Cardiac septum (tissue), 1 donor: Measurements from ENCODE around the gene ADM2. TPM values are rescaled to one million over a fixed set of nuclear protein-coding genes. Genes with fewer than 3 reads are reported as not detected.

ENCODE experiments used
- DNase-seq: peaks from one replicate; pipeline ENCODE4 v3.0.0-alpha.2; 2020; ENCODE audit warnings: low spot score
- intact Hi-C: fragments of 100-400 bp; cut with DNase I; formaldehyde crosslinking; loops from one replicate; pipeline ENCODE4 v1.14.0; 2022
- total RNA-seq: library from RNA; stranded (reverse); fragmentation: NEBNext Ultra II Directional; extraction: Animal tissue kit (Norgen Biotek cat#: 25700); gene quantifications from one replicate; pipeline ENCODE4 v1.2.1, GENCODE V29; 2021
- donor health status: DM: no; HTN: no; CAD: no.

ADM2 gene
- total RNA-seq, 1 donor from 2014 or later: 0.13 TPM

DNA sequence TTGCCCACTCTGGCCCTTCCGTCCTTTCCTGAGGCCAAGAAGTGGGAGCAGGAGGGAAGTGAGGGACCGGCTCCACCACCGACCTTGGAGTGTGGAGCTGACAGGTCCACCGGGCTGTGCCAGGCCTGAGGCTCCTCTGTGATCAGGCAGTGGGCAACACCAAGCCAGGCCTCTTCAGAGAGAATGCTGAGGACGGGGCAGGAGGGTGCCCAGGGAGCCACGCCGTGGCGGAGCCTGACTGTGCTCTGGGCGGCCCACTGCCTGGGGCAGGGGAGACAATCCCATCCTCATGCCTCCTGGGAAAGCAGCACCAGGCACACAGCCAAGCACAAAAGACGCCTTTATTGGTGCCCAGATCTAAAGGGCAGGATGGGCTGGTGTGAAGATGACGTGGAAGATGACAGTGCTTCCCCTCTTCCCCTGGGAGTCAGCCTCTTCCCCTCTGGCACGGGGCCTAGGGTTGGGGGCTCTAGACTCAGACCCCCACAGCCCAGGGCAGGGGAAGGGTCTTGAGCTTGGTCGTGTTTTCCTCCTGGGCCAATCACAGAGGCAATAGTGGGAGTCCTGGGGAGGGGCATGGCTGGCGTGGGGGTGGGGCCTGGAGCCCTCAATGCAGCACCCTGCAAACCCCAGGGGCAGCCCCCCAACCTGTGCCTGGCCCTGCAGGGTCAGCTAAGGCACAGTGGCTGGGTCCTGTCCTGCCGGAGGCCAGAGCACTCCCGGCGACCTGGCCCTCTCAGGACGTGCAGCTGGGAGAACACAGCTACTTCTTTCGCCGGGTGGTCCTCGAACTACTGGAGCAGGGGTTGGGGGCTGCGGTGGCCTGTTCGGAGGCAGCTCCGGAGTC, 21.5 kb downstream of the ADM2 start:
- intact Hi-C loops: loop anchor here (10.0 kb wide), 1 partner anchor 258 kb away; the partner anchor contains the start of gene TUBGCP6
- no peak for DNase-seq

DNA sequence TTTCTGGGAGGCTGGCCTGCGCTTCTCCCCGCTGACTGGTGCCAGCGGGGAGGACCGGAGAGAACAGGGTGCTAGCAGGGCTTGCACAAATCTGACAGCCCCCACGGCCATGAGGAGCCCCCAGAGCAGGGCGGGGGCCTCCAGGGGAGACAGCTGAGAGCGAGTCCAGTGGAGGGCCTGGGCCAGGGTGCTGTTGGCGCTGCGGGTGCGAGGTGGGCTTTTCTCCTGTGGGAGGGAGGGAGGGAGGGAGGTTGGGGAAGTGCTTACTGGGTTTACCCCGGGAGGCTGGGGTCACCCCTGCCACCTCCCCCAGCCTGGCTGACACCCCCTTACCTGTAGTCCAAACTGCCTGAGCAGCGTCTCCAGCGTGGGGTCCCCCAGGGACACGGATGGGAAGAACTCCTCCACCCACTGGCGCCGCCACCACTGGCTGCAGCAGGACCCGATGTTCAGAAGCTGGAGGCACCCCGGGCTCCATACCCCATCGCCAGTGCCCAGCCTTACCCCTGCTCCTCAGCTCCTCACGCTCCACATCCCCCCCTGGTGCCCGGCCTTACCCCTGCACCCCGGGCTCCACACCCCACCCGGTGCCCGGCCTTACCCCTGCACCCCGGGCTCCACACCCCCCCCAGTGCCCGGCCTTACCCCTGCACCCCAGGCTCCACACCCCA, 22.3 kb downstream of the ADM2 start:
- no peak for DNase-seq
- intact Hi-C loops: loop anchor here (10.0 kb wide), 1 partner anchor 259 kb away; the partner anchor contains the start of gene TUBGCP6

DNA sequence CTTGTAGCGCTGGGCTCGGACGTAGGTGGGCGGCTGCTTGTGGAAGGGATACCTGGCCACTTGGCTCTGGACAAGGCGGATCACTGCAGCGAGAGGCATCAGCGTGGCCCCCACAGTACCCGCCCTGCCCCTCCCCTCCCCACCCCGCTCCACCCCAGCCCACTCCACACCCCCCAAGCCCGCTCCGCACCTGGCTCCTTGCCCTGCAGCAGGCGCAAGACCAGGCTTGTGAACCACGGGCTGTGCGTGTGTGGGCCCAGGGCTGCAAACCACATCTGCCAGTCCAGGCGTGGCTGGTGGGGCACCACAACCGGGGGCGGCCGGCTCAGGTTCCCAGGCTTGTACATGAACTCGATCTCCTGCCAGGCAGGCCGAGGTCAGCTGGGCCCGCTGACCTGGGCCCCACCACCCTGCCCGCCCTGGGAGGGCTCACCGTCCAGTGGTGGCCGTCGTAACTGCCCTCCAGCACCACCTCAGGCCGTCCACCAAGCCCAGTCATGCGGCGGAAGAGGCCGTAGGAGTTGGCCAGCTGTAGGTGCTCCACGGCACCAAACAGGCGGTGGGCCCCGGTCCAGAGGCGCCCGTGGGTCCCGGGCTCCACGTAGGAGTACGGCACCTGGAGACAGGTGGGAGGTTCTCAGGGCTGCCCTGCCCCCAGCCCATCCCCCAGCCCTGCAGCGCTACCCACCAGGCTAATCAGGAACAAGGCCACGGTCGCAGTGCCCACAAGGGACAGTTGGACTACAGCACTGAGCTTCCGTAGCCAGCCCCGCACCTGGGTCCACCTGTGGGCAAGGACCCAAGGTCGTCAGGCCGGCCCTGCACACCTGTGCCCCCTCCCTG, 23.2 kb downstream of the ADM2 start:
- intact Hi-C loops: loop anchor here (10.0 kb wide), 1 partner anchor 260 kb away; the partner anchor contains the start of gene TUBGCP6

DNA sequence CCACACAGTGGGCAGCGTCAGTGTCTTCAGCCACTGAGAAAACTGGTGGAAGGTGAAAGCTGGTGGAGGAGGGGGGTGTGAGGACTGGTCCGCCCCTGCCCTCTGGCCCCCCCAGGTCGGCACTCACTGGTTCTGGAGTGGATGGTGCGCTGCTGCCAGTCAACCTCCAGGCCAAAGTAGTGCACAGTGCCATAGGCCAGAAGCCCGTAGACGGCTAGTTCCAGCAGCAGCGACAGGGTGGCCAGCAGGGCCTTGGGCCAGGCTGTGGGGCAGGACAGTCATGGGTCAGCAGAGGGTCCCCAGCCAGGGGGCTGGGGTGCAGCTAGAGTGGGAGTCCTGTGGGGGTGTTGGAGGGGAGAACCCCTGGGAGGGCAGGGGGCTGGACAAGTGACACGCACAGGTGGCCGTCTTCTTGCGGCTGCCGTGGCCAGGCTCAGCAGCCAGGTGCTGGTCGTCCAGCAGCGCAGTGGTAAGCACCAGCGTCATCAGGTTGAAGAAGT, 24.0 kb downstream of the ADM2 start:
- no peak for DNase-seq
- intact Hi-C loops: loop anchor here (10.0 kb wide), 1 partner anchor 261 kb away; the partner anchor contains the start of gene TUBGCP6

More for the DNA sequence above, 23.2 kb downstream of the ADM2 start:
- DNase-seq: no peak

DNA sequence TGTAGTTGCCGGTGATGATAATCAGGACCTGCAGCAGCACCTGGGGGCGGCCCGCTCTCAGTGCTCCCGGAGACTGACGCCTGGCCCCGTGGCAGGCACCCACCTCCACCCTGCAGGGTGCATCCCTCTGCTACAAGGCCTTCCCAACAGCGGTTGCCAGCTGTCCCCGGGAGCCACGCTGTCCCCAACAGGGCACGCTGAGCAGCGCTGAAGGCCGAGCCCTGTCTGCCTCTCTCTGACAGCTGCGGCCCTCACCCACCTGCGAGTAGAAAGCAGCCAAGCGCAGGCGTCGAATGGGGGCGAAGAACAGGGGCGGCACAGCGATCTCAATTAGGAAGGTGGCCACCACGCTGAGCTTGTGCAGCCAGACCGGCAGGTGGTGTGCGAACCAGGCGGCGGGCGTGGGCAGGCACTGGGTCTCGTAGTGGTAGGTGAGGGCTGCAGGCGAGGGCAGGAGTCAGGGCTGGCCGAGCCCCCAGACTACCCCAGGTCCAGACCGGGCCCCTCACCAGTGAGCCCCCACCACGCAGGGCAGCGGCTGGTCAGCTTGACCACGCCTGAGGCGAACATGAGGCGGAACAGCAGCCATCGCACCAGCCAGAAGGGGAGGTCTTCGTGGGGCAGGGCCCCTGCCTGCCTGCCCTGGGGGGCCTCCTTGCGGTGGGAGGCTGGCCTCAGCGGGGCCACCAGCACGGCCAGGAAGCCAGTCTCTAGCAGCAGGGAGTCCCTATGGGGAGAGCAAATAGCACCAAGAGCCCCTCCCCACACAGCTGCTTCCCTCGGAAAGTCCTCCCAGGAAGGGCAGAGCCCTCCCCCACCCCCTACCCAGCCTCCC, 24.6 kb downstream of the ADM2 start:
- no peak for DNase-seq
- intact Hi-C loops: loop anchor here (10.0 kb wide), 1 partner anchor 261 kb away; the partner anchor contains the start of gene TUBGCP6

DNA sequence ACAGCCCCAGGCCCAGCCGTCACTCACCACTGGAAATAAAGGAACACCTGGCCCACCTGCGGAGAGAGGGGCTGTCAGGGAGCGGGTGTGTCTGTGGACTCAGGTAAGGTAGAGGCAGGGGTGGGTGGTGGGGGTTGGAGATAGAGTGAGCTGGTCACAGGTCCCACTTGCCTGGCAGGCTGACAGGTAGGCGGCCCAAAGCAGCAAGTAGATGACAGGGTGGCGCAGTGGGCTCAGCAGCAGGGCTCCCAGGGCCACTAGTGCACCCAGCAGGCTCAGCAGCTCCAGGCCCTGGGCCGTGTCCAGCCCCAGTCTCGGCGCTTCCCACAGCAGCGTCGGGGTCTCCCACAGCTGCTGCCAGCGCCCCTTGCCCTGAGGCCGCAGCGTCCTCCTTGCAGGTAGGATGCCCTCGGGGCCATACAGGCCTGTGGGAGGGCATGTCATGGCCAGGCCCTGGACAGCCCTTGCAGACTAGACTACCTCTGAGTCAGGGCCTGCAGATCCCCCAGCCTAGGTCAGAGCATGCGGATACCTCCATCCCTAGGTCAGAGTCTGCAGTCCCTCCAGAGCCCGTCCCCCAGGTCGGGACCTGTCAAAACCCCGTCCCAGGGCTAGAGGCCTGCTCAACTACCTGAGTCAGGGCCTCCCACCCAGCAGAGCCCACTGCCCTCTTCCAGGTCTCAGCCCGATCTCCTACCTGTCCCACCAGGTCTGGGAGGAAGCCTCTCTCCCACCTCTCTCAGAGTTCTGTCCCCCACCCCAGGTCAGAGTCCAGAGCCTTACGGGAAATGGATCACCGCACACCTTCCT, 25.5 kb downstream of the ADM2 start:
- intact Hi-C loops: loop anchor here (10.0 kb wide), 1 partner anchor 262 kb away; the partner anchor contains the start of gene TUBGCP6
- DNase-seq: no peak

DNA sequence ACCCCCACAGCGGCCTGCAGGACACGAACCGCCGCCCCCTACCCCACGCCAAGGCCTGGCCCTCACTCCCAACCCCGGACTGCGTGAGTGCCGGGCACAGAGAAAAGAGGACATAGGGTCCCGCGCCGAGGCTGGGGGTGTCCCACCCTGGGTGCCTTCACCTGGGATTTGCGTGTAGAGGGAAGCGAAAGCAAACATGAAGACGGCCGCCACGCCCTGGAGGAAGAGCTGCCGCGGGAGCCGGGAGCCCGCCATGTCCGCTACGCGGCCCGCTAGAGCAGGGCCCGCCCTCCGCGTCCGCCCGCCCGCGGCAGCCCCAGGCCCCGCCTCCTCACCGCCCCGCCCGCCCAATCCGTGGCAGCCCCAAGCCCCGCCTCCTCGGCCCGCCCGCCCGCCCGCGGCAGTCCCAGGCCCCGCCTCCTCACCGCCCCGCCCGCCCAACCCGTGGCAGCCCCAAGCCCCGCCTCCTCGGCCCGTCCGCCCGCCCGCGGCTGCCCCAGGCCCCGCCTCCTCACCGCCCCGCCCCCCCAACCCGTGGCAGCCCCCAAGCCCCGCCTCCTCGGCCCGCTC, 26.2 kb downstream of the ADM2 start, which contains the start of gene LMF2:
Gene LMF2, minus strand, starts transcription at position 282 of the 570 bp plus-strand sequence. Its CDS starts 27 bp downstream, at position 255.
- intact Hi-C loops: loop anchor here (10.0 kb wide), 1 partner anchor 263 kb away; the partner anchor contains the start of gene TUBGCP6
- peak; percentile 97 for DNase-seq

DNA sequence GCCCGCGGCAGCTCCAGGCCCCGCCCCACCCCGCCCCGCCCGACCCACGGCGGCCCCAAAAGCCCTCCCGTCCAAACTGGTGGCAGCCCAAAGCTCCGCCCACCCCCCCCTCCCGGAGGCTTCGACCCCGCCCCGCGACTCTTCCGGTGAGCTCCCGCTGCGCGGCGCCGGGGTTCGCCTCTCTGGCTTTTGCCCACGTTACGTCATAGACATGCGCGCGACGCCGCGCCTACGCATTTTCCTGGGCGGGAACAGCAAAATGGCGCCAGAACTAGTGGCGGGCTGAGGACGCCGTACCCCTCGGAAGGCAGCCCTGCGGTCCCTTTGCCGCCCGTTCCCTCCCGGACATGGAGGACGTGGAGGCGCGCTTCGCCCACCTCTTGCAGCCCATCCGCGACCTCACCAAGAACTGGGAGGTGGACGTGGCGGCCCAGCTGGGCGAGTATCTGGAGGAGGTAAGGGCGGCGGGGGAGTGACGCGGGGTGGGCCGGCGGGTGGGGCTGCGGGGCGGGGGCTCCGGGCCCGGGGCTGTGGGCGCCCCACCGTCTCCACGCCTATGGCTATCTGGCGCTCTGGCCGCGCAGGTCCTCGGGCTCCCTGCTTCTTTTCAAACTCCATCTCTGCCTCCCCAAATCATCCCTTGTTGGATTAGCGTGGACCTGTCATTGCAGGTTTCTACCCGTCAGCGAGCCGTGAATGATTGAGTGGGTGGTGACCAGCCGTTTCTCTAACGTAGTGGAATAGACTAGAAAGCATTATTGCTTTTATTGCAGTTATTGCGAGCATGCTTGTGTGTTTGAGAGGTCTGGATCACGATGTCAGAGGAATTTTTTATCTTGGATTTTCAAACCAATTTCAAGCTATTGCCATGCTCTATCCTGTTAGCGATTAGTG, 26.9 kb downstream of the ADM2 start, which contains the start of gene NCAPH2:
Gene NCAPH2, plus strand, starts transcription at position 234 of the 894 bp plus-strand sequence. Its CDS starts 114 bp downstream, at position 348.
- DNase-seq: peak; percentile 98
- intact Hi-C loops: loop anchor here (10.0 kb wide), 1 partner anchor 263 kb away; the partner anchor contains the start of gene TUBGCP6

DNA sequence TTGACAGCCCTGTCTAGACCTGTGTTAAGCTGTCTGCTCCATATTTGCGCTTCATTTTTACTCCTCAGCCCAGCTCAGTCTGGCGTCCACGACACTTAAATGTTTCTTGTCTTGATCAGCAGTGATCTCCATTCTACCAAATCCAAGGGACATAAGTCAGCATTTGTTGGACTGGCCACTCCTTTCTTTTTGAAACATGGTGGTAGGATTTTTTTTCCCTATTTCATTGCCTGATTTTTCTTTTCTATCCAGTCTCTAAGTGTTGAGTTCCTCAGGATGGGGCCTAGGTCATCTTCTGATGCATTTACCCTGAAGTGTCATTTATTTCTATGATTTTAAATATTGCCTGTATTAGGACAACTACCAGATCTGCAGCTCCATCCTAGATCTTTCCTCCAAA, 27.6 kb downstream of the ADM2 start:
- intact Hi-C loops: loop anchor here (10.0 kb wide), 1 partner anchor 264 kb away; the partner anchor contains the start of gene TUBGCP6

DNA sequence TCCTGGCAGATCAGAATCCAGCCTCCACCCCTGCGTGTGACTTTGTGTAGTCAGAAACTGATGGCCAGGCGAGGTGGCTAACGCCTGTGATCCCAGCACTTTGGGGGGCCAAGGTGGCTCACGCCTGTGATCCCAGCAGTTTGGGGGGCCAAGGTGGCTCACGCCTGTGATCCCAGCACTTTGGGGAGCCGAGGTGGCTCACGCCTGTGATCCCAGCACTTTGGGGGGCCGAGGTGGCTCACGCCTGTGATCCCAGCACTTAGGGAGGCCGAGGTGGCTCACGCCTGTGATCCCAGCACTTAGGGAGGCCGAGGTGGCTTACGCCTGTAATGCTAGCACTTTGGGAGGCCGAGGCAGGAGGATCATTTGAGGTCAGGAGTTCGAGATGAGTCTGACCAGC, 31.8 kb downstream of the ADM2 start:
- intact Hi-C loops: no loop called here
- no peak for DNase-seq

More for the DNA sequence above, 27.6 kb downstream of the ADM2 start:
- no peak for DNase-seq

DNA sequence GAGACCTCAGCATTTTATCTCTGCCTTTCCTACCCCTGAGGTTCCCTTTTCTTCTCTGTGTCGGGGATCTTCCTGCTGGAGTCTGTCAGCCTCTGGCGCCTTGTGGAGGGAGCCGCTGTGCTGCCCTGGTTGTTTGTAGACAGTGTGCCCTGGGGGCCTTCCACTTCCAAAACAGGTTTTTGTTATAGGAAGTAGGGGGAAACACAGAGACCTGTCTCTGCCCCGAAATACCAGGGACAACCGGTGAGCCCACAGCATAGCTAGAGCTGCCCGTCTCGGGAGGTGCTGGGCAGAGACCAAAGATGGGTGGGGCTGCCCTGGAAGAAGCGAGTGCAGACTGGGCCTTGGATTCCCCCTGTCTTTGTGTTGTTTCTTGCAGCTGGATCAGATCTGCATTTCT, 34.7 kb downstream of the ADM2 start:
- intact Hi-C loops: no loop called here
- no peak for DNase-seq

DNA sequence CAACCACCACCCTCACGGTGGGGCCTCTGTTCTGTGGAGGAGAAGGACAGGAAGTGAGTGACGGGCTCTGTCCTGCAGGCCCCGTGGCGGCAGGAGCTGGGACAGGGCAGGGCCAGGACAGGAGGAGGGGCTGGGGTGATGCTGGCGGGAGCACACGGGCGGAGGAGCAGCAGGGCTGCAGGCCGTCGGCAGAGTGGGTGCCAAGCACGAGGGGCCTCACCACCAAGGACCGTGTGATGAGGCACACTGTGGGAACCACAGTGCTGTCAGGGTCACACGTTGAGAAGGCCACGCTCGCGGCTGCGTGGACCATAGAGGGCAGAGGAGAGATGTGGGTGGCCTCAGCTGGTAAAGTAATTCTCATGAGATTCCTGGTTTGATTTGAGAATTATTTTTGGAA, 35.5 kb downstream of the ADM2 start:
- DNase-seq: no peak
- intact Hi-C loops: no loop called here

DNA sequence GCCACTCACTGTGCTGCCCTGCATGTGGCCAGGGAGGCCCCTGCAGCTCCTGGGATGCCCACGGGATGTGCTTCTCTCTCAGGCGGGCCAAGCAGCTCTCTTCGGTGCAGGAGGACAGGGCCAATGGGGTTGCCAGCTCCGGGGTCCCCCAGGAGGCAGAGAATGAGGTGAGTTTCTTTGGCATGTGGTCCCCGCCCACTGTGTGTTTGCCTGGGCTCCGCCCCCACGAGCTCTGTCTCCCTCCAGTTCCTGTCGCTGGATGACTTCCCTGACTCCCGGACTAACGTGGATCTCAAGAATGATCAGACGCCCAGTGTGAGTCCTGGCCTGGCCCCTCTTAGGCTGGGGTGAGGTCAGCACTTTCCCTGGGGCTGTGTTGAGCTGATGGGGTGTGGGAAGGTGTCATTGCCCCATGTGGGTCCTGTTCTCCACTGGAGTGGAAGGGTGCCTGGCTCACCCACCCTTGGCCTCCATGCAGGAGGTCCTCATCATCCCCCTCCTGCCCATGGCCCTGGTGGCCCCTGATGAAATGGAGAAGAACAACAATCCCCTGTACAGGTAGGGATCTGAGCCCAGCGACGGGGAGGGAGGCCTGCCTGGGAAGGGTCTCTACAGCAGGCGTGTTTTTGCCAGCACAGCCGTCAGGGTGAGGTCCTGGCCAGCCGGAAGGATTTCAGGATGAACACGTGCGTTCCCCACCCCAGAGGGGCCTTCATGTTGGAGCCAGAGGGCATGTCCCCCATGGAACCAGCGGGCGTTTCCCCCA, 36.3 kb downstream of the ADM2 start:
- DNase-seq: no peak
- intact Hi-C loops: no loop called here

DNA sequence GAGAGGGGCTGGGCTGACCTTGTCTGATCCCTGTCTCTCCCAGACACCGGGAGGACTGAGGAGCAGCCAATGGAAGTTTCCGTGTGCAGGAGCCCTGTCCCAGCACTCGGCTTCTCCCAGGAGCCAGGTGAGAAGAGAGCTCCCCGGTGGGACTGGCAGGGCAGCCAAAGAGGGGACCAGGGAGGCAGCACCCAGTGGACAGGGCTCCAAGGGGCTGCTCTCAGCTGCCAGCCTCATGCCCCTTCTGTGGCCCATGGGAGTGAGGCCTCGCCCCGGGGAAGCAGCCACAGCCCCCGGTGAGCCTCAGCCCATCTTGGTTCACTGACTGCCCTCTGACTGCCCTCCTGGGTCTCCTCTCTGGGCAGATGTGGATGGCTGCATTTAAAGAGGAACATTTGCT, 37.3 kb downstream of the ADM2 start:
- no peak for DNase-seq
- intact Hi-C loops: no loop called here

DNA sequence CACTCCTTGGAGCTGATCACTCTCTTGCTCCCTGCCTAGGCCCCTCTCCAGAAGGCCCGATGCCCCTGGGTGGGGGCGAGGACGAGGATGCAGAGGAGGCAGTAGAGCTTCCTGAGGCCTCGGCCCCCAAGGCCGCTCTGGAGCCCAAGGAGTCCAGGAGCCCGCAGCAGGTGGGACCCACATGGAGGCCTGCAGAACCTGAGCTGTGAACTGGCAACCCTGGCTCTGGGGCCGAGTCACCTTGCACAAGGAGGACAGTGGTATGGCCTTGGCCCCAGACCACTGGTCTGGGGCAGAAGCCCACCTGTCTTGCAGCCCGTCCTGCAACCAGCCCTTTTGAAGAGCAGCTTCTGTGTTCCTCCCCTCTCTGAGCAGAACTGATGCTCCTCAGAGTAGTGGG, 37.8 kb downstream of the ADM2 start:
- intact Hi-C loops: no loop called here
- DNase-seq: no peak
